SU-DHL-6 (cell line): ENCODE results near the gene PRKCE.

ENCODE experiments used
- EZH2phosphoT487 ChIP-seq: fragments of 200-600 bp; sonication (generic), shearing (Covaris generic); conservative IDR thresholded peaks from 2 replicates; pipeline ENCODE4 v1.6.1; 2018; ENCODE audit warnings: mild to moderate bottlenecking, antibody characterized with exemption, low read length, moderate library complexity, mixed read lengths
- TF ChIP-seq, protein P1 (sequence below): fragments of 200-600 bp; sonication (generic); IDR thresholded peaks from one replicate; pipeline ENCODE4 v1.5.1; 2017; ENCODE audit warnings: antibody characterized with exemption, mild to moderate bottlenecking, low read length, moderate library complexity; ENCODE audit not compliant: insufficient read depth, poor library complexity, severe bottlenecking

DNA sequence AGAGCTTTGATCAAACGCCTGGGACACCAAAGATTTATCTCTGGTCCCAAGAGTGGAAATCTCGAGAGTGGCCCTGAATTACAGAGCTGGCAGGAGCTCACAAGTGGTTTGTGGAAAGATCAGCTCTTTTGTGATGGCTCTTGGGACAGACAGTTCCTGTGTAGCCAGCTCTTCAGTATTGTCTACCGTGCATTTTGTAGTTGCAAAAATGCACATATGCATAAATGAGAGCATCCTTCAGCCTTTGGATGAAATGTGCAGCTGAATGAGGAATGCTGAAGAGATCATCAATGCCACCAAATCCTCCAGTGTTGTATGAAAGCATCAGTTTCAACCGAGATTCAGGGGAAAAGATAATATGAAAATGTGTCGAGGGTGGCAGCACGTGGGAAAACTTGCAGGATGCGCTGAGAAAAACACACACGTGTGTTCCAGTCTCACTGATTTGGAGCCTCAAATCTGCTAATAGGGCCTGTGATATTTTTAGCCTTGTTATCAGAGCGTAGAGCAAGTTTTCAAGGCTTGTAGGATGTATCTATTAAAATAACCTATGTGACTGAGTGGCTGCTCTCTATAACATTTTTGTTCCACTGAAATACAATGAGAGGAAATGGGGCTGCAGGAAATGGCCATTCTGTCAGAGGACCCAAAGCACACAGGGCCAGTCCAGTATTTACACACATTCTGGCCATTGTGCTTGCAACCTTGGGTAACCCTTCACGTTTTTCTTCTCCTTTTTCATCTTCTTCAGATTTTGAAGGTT lies 138.7 kb downstream of the PRKCE start:
- TF ChIP-seq, protein P1, sequence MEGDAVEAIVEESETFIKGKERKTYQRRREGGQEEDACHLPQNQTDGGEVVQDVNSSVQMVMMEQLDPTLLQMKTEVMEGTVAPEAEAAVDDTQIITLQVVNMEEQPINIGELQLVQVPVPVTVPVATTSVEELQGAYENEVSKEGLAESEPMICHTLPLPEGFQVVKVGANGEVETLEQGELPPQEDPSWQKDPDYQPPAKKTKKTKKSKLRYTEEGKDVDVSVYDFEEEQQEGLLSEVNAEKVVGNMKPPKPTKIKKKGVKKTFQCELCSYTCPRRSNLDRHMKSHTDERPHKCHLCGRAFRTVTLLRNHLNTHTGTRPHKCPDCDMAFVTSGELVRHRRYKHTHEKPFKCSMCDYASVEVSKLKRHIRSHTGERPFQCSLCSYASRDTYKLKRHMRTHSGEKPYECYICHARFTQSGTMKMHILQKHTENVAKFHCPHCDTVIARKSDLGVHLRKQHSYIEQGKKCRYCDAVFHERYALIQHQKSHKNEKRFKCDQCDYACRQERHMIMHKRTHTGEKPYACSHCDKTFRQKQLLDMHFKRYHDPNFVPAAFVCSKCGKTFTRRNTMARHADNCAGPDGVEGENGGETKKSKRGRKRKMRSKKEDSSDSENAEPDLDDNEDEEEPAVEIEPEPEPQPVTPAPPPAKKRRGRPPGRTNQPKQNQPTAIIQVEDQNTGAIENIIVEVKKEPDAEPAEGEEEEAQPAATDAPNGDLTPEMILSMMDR, result no peak
- TF ChIP-seq EZH2phosphoT487, result no peak
